Thyroid gland (tissue), 4 donors: ENCODE results near the gene GRM7. TPM values are rescaled to one million over a fixed set of nuclear protein-coding genes. Genes with fewer than 3 reads are reported as not detected.

Experiments
- DNase-seq, 2 donors: peaks; one replicate each; pipeline ENCODE4 v3.0.0-alpha.2; 2019
- H3K27ac ChIP-seq, 3 donors: fragments of 200-600 bp; sonication (generic); 1 replicate in 2 of 3; 2 replicates in 1 of 3; pipeline ENCODE4 v1.5.1; 2016 to 2019; ENCODE audit warnings: mild to moderate bottlenecking in 1 of 3, moderate library complexity in 1 of 3
- H3K27me3 ChIP-seq: fragments of 200-600 bp; sonication (generic); one replicate; pipeline ENCODE4 v1.5.1; 2019
- H3K36me3 ChIP-seq, 2 donors: fragments of 200-600 bp; sonication (generic); one replicate each; pipeline ENCODE4 v1.5.1; 2016 to 2019
- H3K4me1 ChIP-seq, 2 donors: fragments of 200-600 bp; sonication (generic); one replicate each; pipeline ENCODE4 v1.5.1; 2017 to 2019
- H3K4me3 ChIP-seq, 3 donors: fragments of 200-600 bp; sonication (generic); replicated peaks in 1 of 3; 1 replicate in 2 of 3; 2 replicates in 1 of 3; pipeline ENCODE4 v1.5.1; 2016; ENCODE audit warnings: mild to moderate bottlenecking in 1 of 3
- H3K9me3 ChIP-seq: fragments of 200-600 bp; sonication (generic); one replicate; pipeline ENCODE4 v1.5.1; 2017
- POLR2A ChIP-seq, 2 donors: fragments of 450-650 bp; IDR thresholded peaks; one replicate each; pipeline ENCODE4 v1.6.1; 2017; ENCODE audit warnings: antibody characterized with exemption in 2 of 2, mild to moderate bottlenecking in 2 of 2, moderate library complexity in 1 of 2
- WGBS, 2 donors: methylation state at CpG; one replicate each; pipeline ENCODE4 v1.1.5; 2017; 5-methylcytosine and 5-hydroxymethylcytosine counted together
- intact Hi-C: fragments of 100-400 bp; cut with DNase I; formaldehyde crosslinking; loops from one replicate; pipeline ENCODE4 v1.15.1; 2023
- total RNA-seq, 4 donors: library from RNA; depleted of rRNA; stranded (reverse); fragments of >200 nt; gene quantifications; one replicate each; pipeline ENCODE4 v1.2.3, GENCODE V29; 2016
- TF ChIP-seq, protein P1 (sequence below), 6 experiments: fragments of 200-600 bp in 3 of 6; fragments of 450-650 bp in 3 of 6; sonication (generic) in 3 of 6; IDR thresholded peaks; one replicate each; pipeline ENCODE4 v1.5.1; 2016 to 2019; ENCODE audit warnings: antibody characterized with exemption in 6 of 6, mild to moderate bottlenecking in 2 of 6, inconsistent platforms in 1 of 6, moderate library complexity in 1 of 6

Gene GRM7
- total RNA-seq, 4 donors from 2014 or later = 0.11 to 0.81 (median 0.60) TPM

DNA sequence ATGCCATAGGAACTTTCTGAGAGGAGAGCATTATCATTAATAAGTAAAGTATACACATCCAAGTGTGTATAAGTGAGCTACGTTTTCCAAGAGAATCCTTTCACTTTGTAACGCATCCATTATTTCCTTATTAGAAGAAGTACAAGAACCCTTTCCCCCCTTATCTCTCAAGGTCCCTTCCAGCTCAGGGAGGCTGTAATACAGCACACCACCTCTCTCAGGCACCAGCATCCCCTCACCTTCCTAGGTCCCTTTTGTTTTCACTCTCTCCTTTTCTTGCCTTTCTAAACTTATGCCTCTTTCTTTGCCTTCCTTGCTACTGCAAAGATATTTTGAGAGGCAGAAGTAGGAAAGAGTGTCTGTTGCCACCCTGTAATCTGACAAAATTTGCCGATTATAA, 446.0 kb downstream of the GRM7 start:
- no peak for DNase-seq
- no peak overlapping the region for H3K4me3 ChIP-seq
- no peak overlapping the region for H3K27ac ChIP-seq
- 80% methylated on average over 3 of the region's 3 CpGs for WGBS, 2 donors
- no peaks in the 10 kb centered on the region for H3K36me3 ChIP-seq
- TF ChIP-seq, protein P1, sequence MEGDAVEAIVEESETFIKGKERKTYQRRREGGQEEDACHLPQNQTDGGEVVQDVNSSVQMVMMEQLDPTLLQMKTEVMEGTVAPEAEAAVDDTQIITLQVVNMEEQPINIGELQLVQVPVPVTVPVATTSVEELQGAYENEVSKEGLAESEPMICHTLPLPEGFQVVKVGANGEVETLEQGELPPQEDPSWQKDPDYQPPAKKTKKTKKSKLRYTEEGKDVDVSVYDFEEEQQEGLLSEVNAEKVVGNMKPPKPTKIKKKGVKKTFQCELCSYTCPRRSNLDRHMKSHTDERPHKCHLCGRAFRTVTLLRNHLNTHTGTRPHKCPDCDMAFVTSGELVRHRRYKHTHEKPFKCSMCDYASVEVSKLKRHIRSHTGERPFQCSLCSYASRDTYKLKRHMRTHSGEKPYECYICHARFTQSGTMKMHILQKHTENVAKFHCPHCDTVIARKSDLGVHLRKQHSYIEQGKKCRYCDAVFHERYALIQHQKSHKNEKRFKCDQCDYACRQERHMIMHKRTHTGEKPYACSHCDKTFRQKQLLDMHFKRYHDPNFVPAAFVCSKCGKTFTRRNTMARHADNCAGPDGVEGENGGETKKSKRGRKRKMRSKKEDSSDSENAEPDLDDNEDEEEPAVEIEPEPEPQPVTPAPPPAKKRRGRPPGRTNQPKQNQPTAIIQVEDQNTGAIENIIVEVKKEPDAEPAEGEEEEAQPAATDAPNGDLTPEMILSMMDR (IDR thresholded peaks at IDR 0.05) = no peak
- TF ChIP-seq POLR2A (IDR thresholded peaks at IDR 0.05) = no peak
- H3K9me3 ChIP-seq = no peaks in the 10 kb centered on the region
- H3K27me3 ChIP-seq = no peaks in the 10 kb centered on the region
- intact Hi-C loops = no loop called here
- no peaks in the 10 kb centered on the region for H3K4me1 ChIP-seq

DNA sequence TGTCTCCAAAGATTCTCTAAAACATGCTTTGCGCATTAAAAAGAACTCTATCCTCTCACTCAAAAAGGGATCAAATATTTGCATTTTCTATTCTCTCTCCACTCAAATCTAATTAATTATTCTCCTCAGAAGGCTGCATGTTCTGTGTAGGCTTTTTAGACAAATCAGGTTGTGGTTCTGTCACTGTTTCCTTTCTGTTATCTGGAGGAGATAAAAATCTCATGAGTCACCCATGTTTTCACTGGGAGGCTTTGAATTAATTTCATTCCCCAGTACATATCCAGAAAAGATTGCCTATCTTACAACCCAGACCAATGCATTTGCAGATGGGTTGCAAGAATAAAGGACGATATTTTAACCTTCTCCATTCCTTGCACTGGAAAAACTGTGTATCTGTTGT, 446.5 kb downstream of the GRM7 start:
- WGBS, 2 donors = 85 to 86% methylated on average over 2 of the region's 2 CpGs
- DNase-seq = no peak
- TF ChIP-seq, protein P1 (IDR thresholded peaks at IDR 0.05) = no peak
- TF ChIP-seq POLR2A (IDR thresholded peaks at IDR 0.05) = no peak
- H3K4me1 ChIP-seq = no peaks in the 10 kb centered on the region
- H3K4me3 ChIP-seq = no peak overlapping the region
- H3K27me3 ChIP-seq = no peaks in the 10 kb centered on the region
- H3K36me3 ChIP-seq = no peaks in the 10 kb centered on the region
- H3K27ac ChIP-seq = no peak overlapping the region
- intact Hi-C loops = no loop called here
- H3K9me3 ChIP-seq = no peaks in the 10 kb centered on the region

DNA sequence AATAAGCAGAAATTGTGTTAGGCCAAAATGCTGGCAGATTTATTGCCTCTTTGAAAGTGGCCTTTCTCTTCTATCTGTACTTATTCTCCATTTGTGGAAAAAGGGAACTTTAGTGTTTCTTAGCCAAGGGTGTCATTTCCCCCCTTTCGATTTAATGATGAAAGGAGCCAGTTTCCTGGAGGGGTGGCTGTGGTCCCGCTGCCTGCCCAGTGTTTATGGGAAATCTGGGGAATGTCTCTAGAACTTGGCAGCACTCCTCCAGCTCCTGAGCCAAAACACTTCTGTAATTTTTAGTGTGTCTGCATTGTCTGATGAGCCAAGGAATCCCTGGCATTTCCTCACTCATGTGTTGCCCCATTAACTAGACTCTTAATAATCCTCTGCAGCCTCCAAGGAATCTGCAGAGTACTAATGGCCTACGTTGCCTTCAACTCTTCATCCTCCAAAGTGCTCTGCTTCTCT, 448.8 kb downstream of the GRM7 start:
- WGBS, 2 donors = 22 to 40% methylated on average over 3 of the region's 3 CpGs
- Histone ChIP-seq H3K4me1 (no peaks in the 10 kb centered on the region), H3K4me3 (no peak overlapping the region), H3K27me3 (no peaks in the 10 kb centered on the region), H3K9me3 (no peaks in the 10 kb centered on the region), H3K36me3 (no peaks in the 10 kb centered on the region), H3K27ac (no peak overlapping the region)
- intact Hi-C loops = no loop called here
- peak; percentile 21 to 35 for DNase-seq
- TF ChIP-seq, protein P1 (IDR thresholded peaks at IDR 0.05) = no peak
- no peak for TF ChIP-seq POLR2A (IDR thresholded peaks at IDR 0.05)

DNA sequence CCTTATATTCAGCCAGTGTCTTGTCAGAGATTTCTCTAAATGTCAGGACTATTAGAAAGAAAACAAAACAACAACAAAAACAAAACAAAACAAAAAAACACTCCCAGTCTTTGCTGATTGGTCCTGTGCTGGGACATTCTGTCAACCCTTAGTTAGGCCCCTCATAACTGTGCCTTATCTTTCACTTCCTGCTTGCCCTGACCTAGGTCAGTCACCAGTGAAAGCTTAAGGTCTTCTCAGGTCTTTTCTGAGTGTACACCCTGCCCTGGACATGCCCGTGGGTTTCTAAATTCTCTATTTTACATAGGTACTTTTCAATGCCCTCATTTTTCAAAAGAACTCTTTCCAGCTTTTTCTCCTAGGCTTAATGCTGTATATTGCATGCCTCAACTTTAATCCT, 454.1 kb downstream of the GRM7 start:
- Histone ChIP-seq H3K9me3 (no peaks in the 10 kb centered on the region), H3K36me3 (no peaks in the 10 kb centered on the region), H3K4me3 (no peak overlapping the region), H3K4me1 (no peaks in the 10 kb centered on the region), H3K27ac (no peak overlapping the region), H3K27me3 (no peaks in the 10 kb centered on the region)
- intact Hi-C loops = no loop called here
- TF ChIP-seq POLR2A (IDR thresholded peaks at IDR 0.05) = no peak
- TF ChIP-seq, protein P1 (IDR thresholded peaks at IDR 0.05) = no peak
- no peak for DNase-seq
- WGBS, 2 donors = 85 to 92% methylated on average over 1 of the region's 1 CpG

DNA sequence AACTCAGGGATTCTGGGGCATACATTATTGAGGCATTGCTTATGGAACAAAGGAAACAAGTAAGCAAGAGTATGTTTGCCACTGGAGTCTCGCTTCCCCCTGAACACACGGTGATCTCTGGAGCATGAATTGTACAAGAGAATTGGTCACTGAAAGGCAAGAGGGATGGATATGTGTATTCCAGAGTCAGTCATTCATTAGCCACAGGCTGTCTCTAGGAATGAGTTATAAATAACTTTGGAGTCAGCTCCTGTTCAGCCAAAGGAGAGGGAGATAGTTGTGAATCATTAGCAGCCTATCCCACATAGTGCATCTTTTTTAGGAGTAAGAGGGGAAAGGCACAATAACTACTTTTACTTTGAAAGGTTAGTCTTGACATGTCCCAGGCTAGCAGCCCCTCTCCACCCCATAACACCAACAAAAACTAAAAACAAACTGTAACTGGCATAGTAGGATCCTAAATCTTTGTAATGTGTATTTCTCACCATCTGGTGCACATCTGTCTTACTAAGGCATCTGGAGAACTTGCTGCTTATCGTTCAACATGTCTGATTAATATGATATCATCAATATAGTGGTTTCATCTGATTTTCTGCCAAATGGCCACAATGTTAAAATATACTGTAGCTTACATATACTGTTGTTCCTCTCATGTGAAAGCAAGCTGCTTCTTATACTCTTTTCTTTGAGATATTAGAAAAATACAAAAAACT, 462.2 kb downstream of the GRM7 start:
- no peak overlapping the region for H3K4me3 ChIP-seq
- no peaks in the 10 kb centered on the region for H3K27me3 ChIP-seq
- DNase-seq = no peak
- WGBS, 2 donors = 73 to 77% methylated on average over 3 of the region's 3 CpGs
- no peaks in the 10 kb centered on the region for H3K4me1 ChIP-seq
- H3K36me3 ChIP-seq = no peaks in the 10 kb centered on the region
- intact Hi-C loops = no loop called here
- no peak for TF ChIP-seq POLR2A (IDR thresholded peaks at IDR 0.05)
- TF ChIP-seq, protein P1 (IDR thresholded peaks at IDR 0.05) = no peak
- no peaks in the 10 kb centered on the region for H3K9me3 ChIP-seq
- no peak overlapping the region for H3K27ac ChIP-seq
